Natural killer cell (primary cell): Measurements from ENCODE around the gene FEM1B. TPM values are rescaled to one million over a fixed set of nuclear protein-coding genes. Genes with fewer than 3 reads are reported as not detected.
A peak's percentile ranks its signal among the peaks of the same experiment; 100 is the strongest.

ENCODE experiments used
- ATAC-seq, 3 donors: fragments of 150-1000 bp in 2 of 3; fragments of 200-7000 bp in 1 of 3; cut with Tn5 transposase; 1 replicate in 1 of 3; 2 replicates in 2 of 3; pipeline ENCODE4 v1.10.0; 2021; ENCODE audit warnings: mild to moderate bottlenecking in 2 of 3, moderate library complexity in 2 of 3
- DNase-seq, 2 donors: peaks; one replicate each; pipeline versions ENCODE4 v3.0.0 to v3.0.0-alpha.2; 2013 to 2021; ENCODE audit warnings: mixed read lengths in 1 of 2
- H3K27ac ChIP-seq: one replicate; pipeline ENCODE4 v1.5.1; 2013; ENCODE audit warnings: mild to moderate bottlenecking, low read length
- H3K27me3 ChIP-seq: one replicate; pipeline ENCODE4 v1.6.1; 2013; ENCODE audit warnings: low read length; ENCODE audit not compliant: control insufficient read depth, insufficient read depth
- H3K36me3 ChIP-seq: one replicate; pipeline ENCODE4 v1.6.1; 2013; ENCODE audit warnings: low read length; ENCODE audit not compliant: control insufficient read depth, insufficient read depth
- H3K4me1 ChIP-seq: one replicate; pipeline ENCODE4 v1.6.1; 2013; ENCODE audit warnings: low read length; ENCODE audit not compliant: control insufficient read depth, insufficient read depth
- H3K4me3 ChIP-seq: one replicate; pipeline ENCODE4 v1.5.1; 2013; ENCODE audit warnings: low read length
- H3K9me3 ChIP-seq: one replicate; pipeline ENCODE4 v1.6.1; 2013; ENCODE audit warnings: low read length; ENCODE audit not compliant: control insufficient read depth, insufficient read depth
- H3K27ac Mint-ChIP-seq, 2 donors: one replicate each; pipeline ENCODE4 v1.8.0; 2022; ENCODE audit warnings: mild to moderate bottlenecking in 2 of 2, mixed read lengths in 2 of 2, moderate library complexity in 1 of 2
- H3K27me3 Mint-ChIP-seq, 2 donors: one replicate each; pipeline ENCODE4 v1.8.0; 2022; ENCODE audit warnings: low read depth in 2 of 2, mixed read lengths in 2 of 2
- H3K36me3 Mint-ChIP-seq: one replicate; pipeline ENCODE4 v1.8.0; 2022; ENCODE audit warnings: mixed read lengths
- H3K4me1 Mint-ChIP-seq, 2 donors: one replicate each; pipeline ENCODE4 v1.8.0; 2022; ENCODE audit warnings: mixed read lengths in 2 of 2
- H3K4me3 Mint-ChIP-seq: one replicate; pipeline ENCODE4 v1.8.0; 2022; ENCODE audit warnings: mild to moderate bottlenecking, moderate library complexity, mixed read lengths
- H3K9me3 Mint-ChIP-seq, 2 donors: one replicate each; pipeline ENCODE4 v1.8.0; 2022; ENCODE audit warnings: mixed read lengths in 2 of 2
- WGBS: methylation state at CpG from one replicate; pipeline ENCODE4 v1.1.7; 2013; ENCODE audit warnings: missing lambda C conversion rate; ENCODE audit not compliant: insufficient coverage; 5-methylcytosine and 5-hydroxymethylcytosine counted together
- intact Hi-C: fragments of 100-400 bp; cut with micrococcal nuclease; formaldehyde crosslinking; loops from one replicate; pipeline ENCODE4 v1.14.2; 2022
- total RNA-seq, 4 donors: library from RNA; stranded (reverse); fragments of 120-200 nt in 1 of 4; gene quantifications; one replicate each; pipeline versions ENCODE4 v1.2.3 to v1.2.4, GENCODE V29; 2013 to 2022
- TF ChIP-seq, protein P1 (sequence below): fragments of 200-600 bp; IDR thresholded peaks from one replicate; pipeline ENCODE4 v1.8.0; 2022; ENCODE audit warnings: antibody characterized with exemption

The FEM1B gene
- 10 to 100 TPM; 57.4 to 73.5 (median 67.9) TPM for total RNA-seq
- 53.1 TPM for total RNA-seq (2013)

DNA sequence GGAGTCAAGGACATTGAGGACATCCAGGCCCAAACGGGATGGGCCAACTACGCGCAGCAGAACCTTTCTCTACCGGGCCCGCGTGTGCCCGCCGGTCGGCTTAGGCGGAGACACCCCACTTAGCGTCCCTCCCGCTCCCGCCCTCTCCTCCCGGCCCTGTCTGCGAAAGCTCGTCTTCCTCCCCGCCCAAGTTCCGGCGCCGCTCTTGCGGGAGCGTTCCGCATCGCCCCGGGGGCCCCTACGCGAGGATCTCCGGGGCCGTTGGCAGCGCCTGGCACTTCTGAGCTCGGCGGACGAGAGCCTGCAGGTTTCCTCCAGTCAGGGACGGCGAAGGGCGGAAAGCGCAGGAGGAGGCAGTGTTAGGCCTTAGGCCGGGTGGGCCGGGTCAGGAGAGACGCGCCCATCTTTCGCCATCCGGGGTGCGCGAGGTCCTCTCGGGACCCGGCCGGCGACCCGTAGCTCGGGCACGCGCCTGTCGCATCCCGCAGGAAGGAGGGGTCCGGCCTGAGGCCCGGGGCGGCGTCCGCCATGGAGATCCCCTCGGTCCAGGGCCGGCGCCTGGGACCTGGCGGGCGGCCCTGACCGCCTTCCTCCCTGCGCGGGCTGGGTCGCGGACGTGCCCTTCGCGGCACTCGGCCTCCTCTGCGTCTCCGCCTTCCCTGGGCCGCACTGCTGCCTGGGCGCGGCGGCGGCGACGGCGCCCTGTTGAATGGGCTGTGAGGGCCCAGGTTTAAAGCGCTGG is at the start of gene FEM1B:
Gene FEM1B, plus strand, starts transcription at position 143 of the 742 bp plus-strand sequence. CDS start 673 bp downstream, outside the sequence.
- Histone ChIP-seq H3K4me1 (peaks cover 33% of the 10 kb centered on the region), H3K4me3 (peak within 1 kb of the TSS; percentile 72), H3K36me3 (no peaks in the 10 kb centered on the region), H3K27ac (peak within 1 kb of the TSS; percentile 89), H3K27me3 (no peaks in the 10 kb centered on the region), H3K9me3 (no peaks in the 10 kb centered on the region)
- peak; percentile 89 to 95 for DNase-seq
- Mint-ChIP-seq H3K27me3 (no peaks in the 10 kb centered on the region), H3K4me3 (peak within 1 kb of the TSS; percentile 94), H3K9me3 (no peaks in the 10 kb centered on the region), H3K4me1 (peaks cover 51% of the 10 kb centered on the region in 2 donors), H3K36me3 (no peaks in the 10 kb centered on the region), H3K27ac (peak within 1 kb of the TSS; percentile 96 to 98)
- TF ChIP-seq, protein P1, sequence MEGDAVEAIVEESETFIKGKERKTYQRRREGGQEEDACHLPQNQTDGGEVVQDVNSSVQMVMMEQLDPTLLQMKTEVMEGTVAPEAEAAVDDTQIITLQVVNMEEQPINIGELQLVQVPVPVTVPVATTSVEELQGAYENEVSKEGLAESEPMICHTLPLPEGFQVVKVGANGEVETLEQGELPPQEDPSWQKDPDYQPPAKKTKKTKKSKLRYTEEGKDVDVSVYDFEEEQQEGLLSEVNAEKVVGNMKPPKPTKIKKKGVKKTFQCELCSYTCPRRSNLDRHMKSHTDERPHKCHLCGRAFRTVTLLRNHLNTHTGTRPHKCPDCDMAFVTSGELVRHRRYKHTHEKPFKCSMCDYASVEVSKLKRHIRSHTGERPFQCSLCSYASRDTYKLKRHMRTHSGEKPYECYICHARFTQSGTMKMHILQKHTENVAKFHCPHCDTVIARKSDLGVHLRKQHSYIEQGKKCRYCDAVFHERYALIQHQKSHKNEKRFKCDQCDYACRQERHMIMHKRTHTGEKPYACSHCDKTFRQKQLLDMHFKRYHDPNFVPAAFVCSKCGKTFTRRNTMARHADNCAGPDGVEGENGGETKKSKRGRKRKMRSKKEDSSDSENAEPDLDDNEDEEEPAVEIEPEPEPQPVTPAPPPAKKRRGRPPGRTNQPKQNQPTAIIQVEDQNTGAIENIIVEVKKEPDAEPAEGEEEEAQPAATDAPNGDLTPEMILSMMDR: no peak
- ATAC-seq: peak; percentile 79 to 93 (median 82)
- WGBS: under 1% methylated on average over 85 of the region's 85 CpGs
- intact Hi-C loops: loop anchor here (1.0 to 5.0 kb wide), 2 partner anchors 48 to 435 kb away; partner anchors contain the start of genes CLN6 and RNU6-1

DNA sequence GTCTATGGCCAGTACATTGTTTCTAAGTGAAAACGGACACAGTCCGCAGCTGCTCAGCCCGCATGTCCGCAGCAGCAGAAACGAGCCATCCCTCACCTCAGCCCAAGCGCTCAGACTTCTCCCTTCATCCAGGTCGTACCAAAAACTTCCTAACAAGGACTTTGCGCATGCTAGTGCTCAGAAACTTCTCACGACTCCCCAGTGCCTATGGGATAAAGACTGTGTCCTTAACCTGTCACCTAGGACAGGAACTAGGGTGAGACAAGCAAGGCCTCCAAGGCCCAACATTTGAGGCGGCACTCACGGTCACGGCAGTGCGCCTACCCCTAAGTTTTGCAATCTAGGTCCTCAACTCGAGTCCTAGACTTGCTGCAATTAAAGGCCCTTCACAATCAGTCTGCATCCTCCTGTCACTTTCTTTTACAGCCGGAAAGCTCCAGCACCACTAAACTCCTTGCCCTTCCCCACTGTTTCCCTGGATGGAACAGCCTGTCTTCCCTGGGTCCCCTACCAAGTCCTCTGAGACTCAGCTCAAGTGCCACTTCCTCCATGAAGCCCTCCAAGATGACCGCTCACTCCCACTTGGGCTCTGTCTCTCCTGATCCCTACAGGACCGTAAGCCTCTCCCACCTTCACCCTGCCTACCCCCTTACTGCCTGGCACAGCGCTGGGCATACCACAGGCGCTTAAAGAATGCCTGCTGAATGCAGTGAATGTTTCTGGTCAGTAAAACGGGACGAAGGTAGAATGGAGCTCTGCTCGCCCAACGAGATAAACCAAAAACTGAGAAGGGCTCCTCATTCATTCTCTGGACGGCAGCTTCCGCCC is 49.2 kb upstream of the FEM1B start:
- Mint-ChIP-seq H3K27me3 (no peaks in the 10 kb centered on the region), H3K36me3 (no peaks in the 10 kb centered on the region), H3K9me3 (no peaks in the 10 kb centered on the region), H3K4me1 (peaks cover 29 to 31% of the 10 kb centered on the region in 2 donors), H3K27ac (peak overlapping the region; percentile 5 to 85), H3K4me3 (peak overlapping the region; percentile 92)
- Histone ChIP-seq H3K4me3 (peak overlapping the region; percentile 64), H3K27ac (peak overlapping the region; percentile 17), H3K4me1 (peaks cover 23% of the 10 kb centered on the region), H3K27me3 (no peaks in the 10 kb centered on the region), H3K36me3 (no peaks in the 10 kb centered on the region), H3K9me3 (no peaks in the 10 kb centered on the region)
- intact Hi-C loops: no loop called here
- TF ChIP-seq, protein P1: no peak
- no peak for ATAC-seq
- DNase-seq: no peak
- 58% methylated on average over 25 of the region's 25 CpGs for WGBS

DNA sequence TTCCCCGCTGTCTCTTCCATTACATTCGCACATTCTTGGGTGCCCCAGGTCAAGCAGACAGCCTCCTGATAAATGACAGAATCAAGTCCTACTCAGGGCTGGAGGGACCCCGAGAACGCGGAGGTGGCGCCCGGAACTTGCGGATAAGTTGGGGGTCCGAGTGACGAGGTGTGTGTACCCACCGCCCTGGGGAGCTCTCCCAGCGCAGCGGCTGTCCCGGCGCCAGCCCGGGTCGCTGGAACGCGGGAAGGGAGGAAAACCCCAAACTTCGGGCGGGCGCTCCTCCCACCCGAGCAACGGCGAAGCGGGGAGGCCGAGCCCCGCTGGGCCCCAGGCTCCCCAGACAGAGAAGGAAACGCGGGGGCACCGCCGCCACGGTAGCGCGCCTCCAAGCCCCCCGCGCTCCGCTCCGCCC is 48.6 kb upstream of the FEM1B start:
- H3K4me3 ChIP-seq: peak overlapping the region; percentile 64
- Mint-ChIP-seq H3K36me3 (no peaks in the 10 kb centered on the region), H3K27ac (peak overlapping the region; percentile 5 to 85), H3K4me3 (peak overlapping the region; percentile 92), H3K4me1 (peaks cover 29 to 31% of the 10 kb centered on the region in 2 donors), H3K27me3 (no peaks in the 10 kb centered on the region), H3K9me3 (no peaks in the 10 kb centered on the region)
- no peaks in the 10 kb centered on the region for H3K36me3 ChIP-seq
- H3K27ac ChIP-seq: peak overlapping the region; percentile 17
- H3K9me3 ChIP-seq: no peaks in the 10 kb centered on the region
- 0% methylated on average over 39 of the region's 39 CpGs for WGBS
- intact Hi-C loops: loop anchor here (1.0 kb wide), 1 partner anchor 49 kb away; no protein-coding TSS in a partner anchor
- TF ChIP-seq, protein P1: no peak
- ATAC-seq (no peak), DNase-seq (no peak)
- H3K27me3 ChIP-seq: no peaks in the 10 kb centered on the region
- H3K4me1 ChIP-seq: peaks cover 25% of the 10 kb centered on the region
